A549 (cell line): ENCODE measurements around the gene STK26. TPM values are rescaled to one million over a fixed set of nuclear protein-coding genes. Genes with fewer than 3 reads are reported as not detected.
"Not testable (repeated sequence)": the region's sequence is repeated elsewhere in the genome, so short reads cannot be mapped to it uniquely, and the experiment has no call there.

ENCODE experiments used
- ATAC-seq, 2 experiments: fragments of 200-7000 bp in 1 of 2; fragments of >200 bp in 1 of 2; cut with Nextera tagmentation in 1 of 2; cut with Tn5 transposase in 1 of 2; 3 replicates each; pipeline versions ENCODE4 v1.8.0 to v1.9.1; 2018 to 2020; ENCODE audit warnings: mild to moderate bottlenecking in 1 of 2, moderate library complexity in 1 of 2
- CTCF ChIA-PET: fragments of 300-600 bp; sonication (Branson Sonifier 250); formaldehyde crosslinking; extraction: SDS; loops from one replicate; lab custom pipeline; 2021; ENCODE audit warnings: antibody characterized with exemption, inconsistent platforms; lab: Yijun Ruan, JAX
- POLR2A ChIA-PET: fragments of 350-600 bp; formaldehyde crosslinking; extraction: SDS; loops from one replicate; lab custom pipeline; 2021; ENCODE audit warnings: antibody characterized with exemption, inconsistent platforms; lab: Yijun Ruan, JAX
- DNase-seq, 2 experiments: peaks; one replicate each; pipeline versions ENCODE4 v3.0.0 to v3.0.0-alpha.2; 2011 to 2016; ENCODE audit warnings: low read depth in 1 of 2, low spot score in 1 of 2
- FAIRE-seq: peaks from 2 replicates; lab custom pipeline; 2011; peaks lifted over from hg19 to GRCh38; lab: Jason Lieb, UNC
- H3K27ac ChIP-seq, 2 experiments: fragments of >200 bp; sonication (Bioruptor Twin); formaldehyde crosslinking; 3 replicates each; pipeline ENCODE4 v1.5.1; 2016 to 2017
- H3K4me1 ChIP-seq: fragments of >200 bp; sonication (Bioruptor Twin); formaldehyde crosslinking; 3 replicates; pipeline ENCODE4 v1.6.1; 2016
- H3K4me2 ChIP-seq: fragments of >200 bp; sonication (Bioruptor Twin); formaldehyde crosslinking; 3 replicates; pipeline ENCODE4 v1.6.1; 2016
- H3K4me3 ChIP-seq: fragments of >200 bp; sonication (Bioruptor Twin); formaldehyde crosslinking; 3 replicates; pipeline ENCODE4 v1.5.1; 2016
- H3K9me3 ChIP-seq: fragments of >200 bp; sonication (Bioruptor Twin); formaldehyde crosslinking; 3 replicates; pipeline ENCODE4 v1.6.1; 2016
- BHLHE40 ChIP-seq: IDR thresholded peaks from 2 replicates; pipeline ENCODE4 v1.6.1; 2012; ENCODE audit warnings: low read depth, low read length, inconsistent platforms
- CBX8 ChIP-seq: fragments of 200-600 bp; sonication (generic); IDR thresholded peaks from 2 replicates; pipeline ENCODE4 v1.6.1; 2016
- CHD2 ChIP-seq: fragments of 150-350 bp; IDR thresholded peaks from 2 replicates; pipeline ENCODE4 v1.6.1; 2014; ENCODE audit warnings: low read length; ENCODE audit not compliant: partially characterized antibody
- EP300 ChIP-seq, 2 experiments: fragments of >200 bp; sonication (Bioruptor Twin); formaldehyde crosslinking; IDR thresholded peaks; 2 replicates in 1 of 2; 3 replicates in 1 of 2; pipeline ENCODE4 v1.6.1; 2016 to 2017
- ESRRA ChIP-seq: fragments of 150-350 bp; IDR thresholded peaks from 2 replicates; pipeline ENCODE4 v1.6.1; 2014; ENCODE audit warnings: mild to moderate bottlenecking, low read length, borderline replicate concordance
- FOXS1 ChIP-seq: fragments of 250-450 bp; sonication (Bioruptor Pico); IDR thresholded peaks from 2 replicates; pipeline ENCODE4 v1.5.0; 2020; ENCODE audit warnings: mild to moderate bottlenecking, moderate library complexity
- MAFK ChIP-seq: fragments of 450-650 bp; IDR thresholded peaks from 2 replicates; pipeline ENCODE4 v1.6.1; 2014; ENCODE audit not compliant: partially characterized antibody
- MYC ChIP-seq: IDR thresholded peaks from 2 replicates; pipeline ENCODE4 v1.6.1; 2012; ENCODE audit warnings: mild to moderate bottlenecking, inconsistent platforms, low read length, improper control_type of control experiment, borderline replicate concordance
- NFE2L2 ChIP-seq: fragments of 150-350 bp; conservative IDR thresholded peaks from 2 replicates; pipeline ENCODE4 v1.6.1; 2014; ENCODE audit warnings: low read length
- NR3C1 ChIP-seq: fragments of >200 bp; sonication (Bioruptor Twin); formaldehyde crosslinking; IDR thresholded peaks from 3 replicates; pipeline ENCODE4 v1.6.1; 2017
- RARB ChIP-seq: fragments of 250-450 bp; sonication (Bioruptor Pico); IDR thresholded peaks from 2 replicates; pipeline ENCODE4 v1.8.0; 2021; ENCODE audit warnings: mild to moderate bottlenecking, moderate library complexity
- ZNF302 ChIP-seq: fragments of 250-450 bp; sonication (Bioruptor Pico); IDR thresholded peaks from 2 replicates; pipeline ENCODE4 v1.9.0; 2021; ENCODE audit warnings: inconsistent platforms, mild to moderate bottlenecking, moderate library complexity
- WGBS: methylation state at CpG from one replicate; pipeline ENCODE4 v1.1.6; 2017; ENCODE audit errors: missing lambda C conversion rate; 5-methylcytosine and 5-hydroxymethylcytosine counted together
- polyA plus RNA-seq, 4 experiments: library from polyadenylated mRNA; depleted of rRNA in 3 of 4; stranded (reverse); fragments of >200 nt; fragmentation: RNase III in 1 of 4; extraction: RNeasy Plus Mini Kit Qiagen cat#74134 plus additional on column Dnase treatment in 1 of 4; gene quantifications; 2 replicates in 3 of 4; 3 replicates in 1 of 4; pipeline ENCODE4 v1.2.3, GENCODE V29; 2011 to 2017
- TF ChIP-seq, protein P1 (sequence below): fragments of >200 bp; sonication (Bioruptor Twin); formaldehyde crosslinking; IDR thresholded peaks from 3 replicates; pipeline ENCODE4 v1.5.1; 2016
- TF ChIP-seq, protein P2 (sequence below): fragments of >200 bp; sonication (Bioruptor Twin); formaldehyde crosslinking; IDR thresholded peaks from 2 replicates; pipeline ENCODE4 v1.6.1; 2016
- TF ChIP-seq, protein P3 (sequence below): fragments of >200 bp; sonication (Bioruptor Twin); formaldehyde crosslinking; IDR thresholded peaks from 3 replicates; pipeline ENCODE4 v1.6.1; 2016
- TF ChIP-seq, protein P4 (sequence below): IDR thresholded peaks from 2 replicates; pipeline ENCODE4 v1.6.1; 2012
- TF ChIP-seq, protein P5 (sequence below): IDR thresholded peaks from 2 replicates; pipeline ENCODE4 v1.6.1; 2012; ENCODE audit warnings: low read depth, borderline replicate concordance

Gene STK26
- polyA plus RNA-seq, 2 of the 4 experiments (the other 2 are of a cell fraction): 11.5 to 23.9 TPM

DNA sequence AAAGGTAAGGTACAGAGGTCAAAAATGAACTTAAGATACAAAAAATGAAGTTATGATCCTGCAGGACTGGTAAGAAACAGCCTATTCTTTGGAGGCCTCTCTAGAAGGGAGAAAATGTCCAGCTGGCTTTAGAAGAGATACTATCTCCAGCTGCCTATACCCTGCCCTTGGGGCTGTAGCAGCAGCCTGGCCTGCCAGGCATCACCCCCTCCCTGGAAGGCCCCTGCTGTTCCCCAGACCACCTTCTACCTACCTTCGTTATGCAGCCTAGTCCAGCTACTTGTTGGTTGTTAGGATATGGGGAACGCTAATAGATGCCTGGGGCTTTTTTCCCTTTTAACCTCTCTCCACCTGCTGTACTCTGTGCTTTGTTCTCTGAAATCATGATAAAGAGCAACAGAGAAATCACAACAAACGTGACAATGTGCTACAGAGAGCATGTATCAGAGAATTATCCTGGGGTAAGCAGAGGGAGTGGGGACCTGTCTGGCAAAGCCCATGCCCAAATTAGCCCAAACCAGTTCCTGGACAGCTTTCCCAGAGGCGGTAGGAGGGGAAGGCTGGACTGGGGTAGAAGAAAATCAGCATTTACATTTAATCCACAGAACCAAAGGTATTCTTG, 70.2 kb downstream of the STK26 start (continued):
- TF ChIP-seq, protein P1, sequence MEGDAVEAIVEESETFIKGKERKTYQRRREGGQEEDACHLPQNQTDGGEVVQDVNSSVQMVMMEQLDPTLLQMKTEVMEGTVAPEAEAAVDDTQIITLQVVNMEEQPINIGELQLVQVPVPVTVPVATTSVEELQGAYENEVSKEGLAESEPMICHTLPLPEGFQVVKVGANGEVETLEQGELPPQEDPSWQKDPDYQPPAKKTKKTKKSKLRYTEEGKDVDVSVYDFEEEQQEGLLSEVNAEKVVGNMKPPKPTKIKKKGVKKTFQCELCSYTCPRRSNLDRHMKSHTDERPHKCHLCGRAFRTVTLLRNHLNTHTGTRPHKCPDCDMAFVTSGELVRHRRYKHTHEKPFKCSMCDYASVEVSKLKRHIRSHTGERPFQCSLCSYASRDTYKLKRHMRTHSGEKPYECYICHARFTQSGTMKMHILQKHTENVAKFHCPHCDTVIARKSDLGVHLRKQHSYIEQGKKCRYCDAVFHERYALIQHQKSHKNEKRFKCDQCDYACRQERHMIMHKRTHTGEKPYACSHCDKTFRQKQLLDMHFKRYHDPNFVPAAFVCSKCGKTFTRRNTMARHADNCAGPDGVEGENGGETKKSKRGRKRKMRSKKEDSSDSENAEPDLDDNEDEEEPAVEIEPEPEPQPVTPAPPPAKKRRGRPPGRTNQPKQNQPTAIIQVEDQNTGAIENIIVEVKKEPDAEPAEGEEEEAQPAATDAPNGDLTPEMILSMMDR: no peak
- TF ChIP-seq CHD2 (no peak), FOXS1 (CRISPR knock-in tag) (no peak), ESRRA (no peak), CBX8 (no peak), ZNF302 (CRISPR knock-in tag) (no peak)
- TF ChIP-seq, protein P2, sequence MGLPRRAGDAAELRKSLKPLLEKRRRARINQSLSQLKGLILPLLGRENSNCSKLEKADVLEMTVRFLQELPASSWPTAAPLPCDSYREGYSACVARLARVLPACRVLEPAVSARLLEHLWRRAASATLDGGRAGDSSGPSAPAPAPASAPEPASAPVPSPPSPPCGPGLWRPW: no peak
- TF ChIP-seq, protein P3, sequence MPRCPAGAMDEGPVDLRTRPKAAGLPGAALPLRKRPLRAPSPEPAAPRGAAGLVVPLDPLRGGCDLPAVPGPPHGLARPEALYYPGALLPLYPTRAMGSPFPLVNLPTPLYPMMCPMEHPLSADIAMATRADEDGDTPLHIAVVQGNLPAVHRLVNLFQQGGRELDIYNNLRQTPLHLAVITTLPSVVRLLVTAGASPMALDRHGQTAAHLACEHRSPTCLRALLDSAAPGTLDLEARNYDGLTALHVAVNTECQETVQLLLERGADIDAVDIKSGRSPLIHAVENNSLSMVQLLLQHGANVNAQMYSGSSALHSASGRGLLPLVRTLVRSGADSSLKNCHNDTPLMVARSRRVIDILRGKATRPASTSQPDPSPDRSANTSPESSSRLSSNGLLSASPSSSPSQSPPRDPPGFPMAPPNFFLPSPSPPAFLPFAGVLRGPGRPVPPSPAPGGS: no peak

DNA sequence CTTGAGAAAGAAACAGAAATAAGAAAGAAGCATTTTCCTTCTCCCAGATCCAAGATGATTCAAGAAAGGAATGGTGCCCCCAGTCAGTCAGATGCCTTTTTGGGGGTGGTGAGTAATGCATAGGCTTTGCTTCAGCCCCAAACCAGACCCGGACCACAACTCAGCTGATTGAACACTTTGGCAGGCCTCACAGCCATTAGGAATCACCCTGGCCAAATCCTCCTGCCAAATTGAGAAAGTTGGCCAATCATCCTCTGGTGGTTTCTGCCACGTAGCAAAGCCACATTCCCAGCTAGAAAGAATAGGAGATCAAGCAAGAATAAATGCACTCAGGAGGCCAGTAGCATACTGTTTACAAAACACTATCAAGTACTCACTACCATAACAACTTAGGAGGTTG, 71.1 kb downstream of the STK26 start:
- DNase-seq: no peak
- H3K9me3 ChIP-seq: no peaks in the 10 kb centered on the region
- ChIA-PET CTCF (interaction anchor here (2.4 kb wide), 1 partner anchor 126 kb away, joined by 12 read pairs; the partner anchor contains the start of gene RAP2C), POLR2A (no interaction called here)
- H3K4me2 ChIP-seq: no peak overlapping the region
- no peak overlapping the region for H3K27ac ChIP-seq
- no peaks in the 10 kb centered on the region for H3K4me1 ChIP-seq
- no peak overlapping the region for H3K4me3 ChIP-seq
- TF ChIP-seq CHD2 (no peak), MYC (no peak)
- WGBS: 43% methylated on average over 2 of the region's 2 CpGs
- ATAC-seq: no peak
- no peak for FAIRE-seq

DNA sequence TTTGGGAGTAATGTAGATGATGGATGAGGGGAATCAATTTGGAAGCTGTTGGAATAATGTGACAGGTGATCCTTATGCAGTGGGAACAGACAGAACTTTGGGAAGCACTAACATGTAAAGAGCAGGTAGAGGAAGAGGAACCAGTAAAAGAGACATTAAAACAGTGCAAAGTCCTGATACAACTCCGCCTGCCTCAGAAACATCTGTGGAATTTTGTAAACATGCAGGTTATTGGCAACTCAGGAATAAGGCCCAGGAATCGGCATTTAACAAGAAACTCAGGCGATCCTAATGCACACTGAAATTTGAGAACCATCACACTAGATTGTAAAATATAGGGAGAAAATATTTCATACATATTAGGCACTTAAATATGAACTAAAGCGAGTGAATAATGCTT, 75.6 kb downstream of the STK26 start:
- DNase-seq, H3K4me3 ChIP-seq, CTCF ChIA-PET, H3K4me1 ChIP-seq, ATAC-seq, POLR2A ChIA-PET, H3K27ac ChIP-seq, H3K4me2 ChIP-seq, H3K9me3 ChIP-seq: not testable (repeated sequence)
- WGBS: 21% methylated on average over 4 of the region's 4 CpGs
- FAIRE-seq: peak; percentile 80

DNA sequence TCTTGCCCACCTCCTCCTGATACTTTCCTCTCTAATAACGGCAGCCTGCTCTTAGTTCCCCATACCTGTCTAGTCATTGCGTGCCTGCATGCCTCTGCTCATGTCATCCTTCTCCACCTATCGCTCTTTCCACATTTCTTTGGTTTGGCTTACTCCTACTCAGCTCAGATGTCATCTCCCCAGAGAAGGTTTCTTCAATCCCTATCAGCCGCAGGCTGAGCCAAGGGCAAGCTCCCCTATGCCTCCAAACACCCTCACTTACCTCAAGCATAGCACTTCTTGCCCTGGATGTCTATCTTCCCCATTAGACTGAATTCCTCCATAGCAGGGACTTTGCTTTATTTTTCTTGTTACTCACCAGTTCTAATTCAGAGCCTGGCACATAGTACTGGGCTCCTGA, 78.1 kb downstream of the STK26 start:
- CTCF ChIA-PET: interaction anchor here (2.2 kb wide), 1 partner anchor 119 kb away, joined by 5 read pairs; no protein-coding TSS in a partner anchor
- no peak for TF ChIP-seq MAFK
- TF ChIP-seq EP300 (IDR thresholded peaks at IDR 0.05): no peak
- TF ChIP-seq NFE2L2: no peak
- TF ChIP-seq, all 56 proteins: peak for 0
- FAIRE-seq (no peak), ATAC-seq (no peak), DNase-seq (no peak)
- H3K4me1 ChIP-seq: no peaks in the 10 kb centered on the region
- H3K4me2 ChIP-seq: no peak overlapping the region
- H3K27ac ChIP-seq: no peak overlapping the region
- 10% methylated on average over 4 of the region's 4 CpGs for WGBS
- POLR2A ChIA-PET: no interaction called here
- no peaks in the 10 kb centered on the region for H3K9me3 ChIP-seq
- H3K4me3 ChIP-seq: no peak overlapping the region

DNA sequence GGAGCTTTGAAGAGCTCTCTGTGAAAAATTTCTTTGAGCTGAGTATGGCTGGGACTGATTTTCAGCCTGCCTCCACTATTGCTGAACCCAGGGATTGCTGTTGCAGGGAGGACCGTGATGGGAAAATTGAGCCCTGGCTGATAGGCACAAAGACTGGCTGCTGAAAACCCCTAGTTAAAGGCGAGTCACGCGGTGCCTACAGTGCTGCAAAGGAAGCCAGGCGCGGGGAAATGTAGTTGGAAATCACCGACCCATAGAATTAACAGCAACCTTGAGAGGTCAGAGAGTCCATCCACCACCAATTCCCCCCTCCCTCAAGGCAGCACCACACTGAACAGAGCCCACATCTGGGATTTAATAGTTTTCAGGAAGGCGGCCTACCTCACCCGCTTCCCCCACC, 78.7 kb downstream of the STK26 start:
- FAIRE-seq (no peak), ATAC-seq (no peak), DNase-seq (no peak)
- TF ChIP-seq BHLHE40: no peak
- no peak for TF ChIP-seq RARB
- no peak for TF ChIP-seq NR3C1
- TF ChIP-seq EP300 (IDR thresholded peaks at IDR 0.05): no peak
- TF ChIP-seq, protein P4, sequence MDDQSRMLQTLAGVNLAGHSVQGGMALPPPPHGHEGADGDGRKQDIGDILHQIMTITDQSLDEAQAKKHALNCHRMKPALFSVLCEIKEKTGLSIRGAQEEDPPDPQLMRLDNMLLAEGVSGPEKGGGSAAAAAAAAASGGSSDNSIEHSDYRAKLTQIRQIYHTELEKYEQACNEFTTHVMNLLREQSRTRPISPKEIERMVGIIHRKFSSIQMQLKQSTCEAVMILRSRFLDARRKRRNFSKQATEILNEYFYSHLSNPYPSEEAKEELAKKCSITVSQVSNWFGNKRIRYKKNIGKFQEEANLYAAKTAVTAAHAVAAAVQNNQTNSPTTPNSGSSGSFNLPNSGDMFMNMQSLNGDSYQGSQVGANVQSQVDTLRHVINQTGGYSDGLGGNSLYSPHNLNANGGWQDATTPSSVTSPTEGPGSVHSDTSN: no peak
- TF ChIP-seq, protein P5, sequence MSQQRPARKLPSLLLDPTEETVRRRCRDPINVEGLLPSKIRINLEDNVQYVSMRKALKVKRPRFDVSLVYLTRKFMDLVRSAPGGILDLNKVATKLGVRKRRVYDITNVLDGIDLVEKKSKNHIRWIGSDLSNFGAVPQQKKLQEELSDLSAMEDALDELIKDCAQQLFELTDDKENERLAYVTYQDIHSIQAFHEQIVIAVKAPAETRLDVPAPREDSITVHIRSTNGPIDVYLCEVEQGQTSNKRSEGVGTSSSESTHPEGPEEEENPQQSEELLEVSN: no peak
- H3K4me2 ChIP-seq: no peak overlapping the region
- WGBS: 50% methylated on average over 7 of the region's 9 CpGs
- POLR2A ChIA-PET: no interaction called here
- no peak overlapping the region for H3K27ac ChIP-seq
- no peaks in the 10 kb centered on the region for H3K4me1 ChIP-seq
- CTCF ChIA-PET: interaction anchor here (1.0 to 2.2 kb wide), 3 partner anchors 13 to 118 kb away, joined by 3 to 5 read pairs (median 4); no protein-coding TSS in a partner anchor
- no peak overlapping the region for H3K4me3 ChIP-seq
- no peaks in the 10 kb centered on the region for H3K9me3 ChIP-seq
